Amniotic epithelial cell (primary cell): ENCODE measurements around the gene LST1.

ENCODE experiments used
- DNase-seq: peaks from one replicate; pipeline ENCODE4 v3.0.0-alpha.2; 2010; ENCODE audit warnings: low read depth

The LST1 gene

DNA sequence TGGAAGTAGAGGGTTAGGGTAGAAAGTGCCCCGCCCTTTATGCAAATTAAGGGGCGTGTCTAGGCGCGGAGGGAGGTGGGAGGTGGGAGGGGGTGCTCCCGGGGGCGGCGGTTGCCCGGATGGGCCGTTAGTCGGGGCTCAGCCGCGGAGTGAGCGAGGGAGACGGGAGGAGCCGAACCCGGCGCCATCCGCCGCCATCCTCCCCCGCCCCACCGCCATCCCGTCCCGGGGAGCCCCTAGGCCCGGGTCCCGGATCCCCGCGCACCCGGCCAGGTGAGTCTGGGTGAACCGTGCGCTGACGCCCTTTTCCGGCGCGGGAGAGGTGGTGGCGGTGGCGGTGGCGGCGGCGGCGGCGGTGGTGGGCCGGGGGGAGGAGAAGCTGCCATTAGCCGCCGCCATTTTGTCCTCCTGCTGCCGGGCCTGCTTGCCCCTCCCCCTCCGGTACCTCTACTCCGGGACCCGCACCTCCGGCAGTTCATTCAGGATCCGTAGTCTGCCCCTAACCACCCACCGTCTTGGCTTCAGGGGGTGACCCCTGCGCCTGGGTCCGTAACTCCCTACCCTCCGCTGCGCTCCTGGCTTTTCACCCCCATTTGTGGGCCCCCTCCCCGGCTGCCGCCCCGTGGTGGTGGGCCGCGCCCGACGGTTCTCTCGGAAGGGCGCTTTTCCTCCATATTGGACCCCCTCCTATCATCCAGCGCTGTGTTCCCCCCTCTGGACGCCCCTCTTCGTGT, 34.7 kb downstream of the LST1 start, which contains the start of gene PRRC2A:
PRRC2A (plus strand) TSS at position 130 of the 734 bp plus-strand sequence. CDS start 2,075 bp downstream, outside the sequence.
- DNase-seq = no peak

DNA sequence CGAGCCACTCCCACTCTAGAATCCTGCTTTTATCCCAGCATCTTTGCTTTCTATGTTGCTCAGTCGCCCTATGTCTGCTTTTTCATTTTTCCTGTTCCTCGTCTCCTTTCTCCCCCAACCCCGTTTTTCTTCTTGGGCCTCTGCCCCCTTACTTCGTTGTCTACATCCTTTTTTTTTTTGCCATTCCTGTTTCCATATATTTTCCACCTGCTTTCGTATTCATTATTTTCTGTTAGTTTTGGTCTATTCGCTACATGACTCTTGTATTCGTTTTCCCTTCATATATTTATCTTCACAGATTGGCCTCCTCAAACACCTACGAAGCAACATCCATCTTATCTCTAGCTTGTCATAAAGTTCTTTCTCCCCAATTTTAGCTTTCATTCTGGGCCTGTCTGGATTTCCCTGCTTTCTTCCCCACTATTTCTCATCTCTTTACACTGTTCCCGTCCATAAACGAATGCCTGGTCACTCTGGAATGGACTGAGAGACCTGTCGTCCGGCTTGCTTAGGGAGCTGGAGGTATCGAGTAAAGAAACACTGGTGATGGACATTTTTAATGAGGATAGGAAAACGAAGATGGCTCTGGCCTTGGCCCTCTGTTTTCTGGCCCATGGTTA, 35.4 kb downstream of the LST1 start:
- no peak for DNase-seq

DNA sequence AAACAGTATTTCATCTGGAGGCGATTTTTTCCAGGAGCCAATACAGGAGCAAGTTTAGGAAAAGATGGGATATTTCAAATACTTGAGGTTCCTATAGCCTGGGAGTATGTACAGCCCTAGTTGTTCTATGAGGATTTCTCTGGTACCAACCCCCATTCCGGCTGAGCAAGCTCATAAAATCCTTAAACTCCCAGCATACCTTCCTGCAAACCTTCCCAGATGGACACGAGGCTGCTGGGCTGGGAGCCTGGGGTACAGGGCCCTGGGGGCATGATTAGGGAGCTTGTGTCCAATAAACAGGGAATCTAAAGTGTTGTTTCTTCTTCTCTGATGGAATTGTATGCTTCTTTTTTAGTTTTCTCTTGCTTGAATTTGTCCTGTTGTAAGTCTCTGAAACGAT, 35.9 kb downstream of the LST1 start:
- DNase-seq = no peak

DNA sequence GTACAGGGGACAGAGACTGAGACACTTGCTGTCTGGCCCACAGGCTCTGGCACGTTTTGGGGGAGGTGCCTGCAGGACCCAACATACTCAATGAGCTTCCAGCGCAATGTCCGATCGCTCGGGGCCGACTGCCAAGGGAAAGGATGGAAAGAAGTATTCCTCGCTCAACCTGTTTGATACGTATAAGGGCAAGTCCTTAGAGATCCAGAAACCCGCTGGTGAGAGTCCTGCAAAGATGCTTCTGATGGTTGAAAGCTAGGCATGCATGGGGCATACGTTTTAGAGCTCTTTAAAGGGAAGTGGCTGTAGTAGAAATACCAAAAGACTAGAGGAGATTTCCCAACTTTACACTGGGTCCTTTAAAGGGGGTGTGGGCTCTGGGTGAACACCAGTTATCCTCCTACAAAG, 36.6 kb downstream of the LST1 start:
- peak; percentile 15 for DNase-seq

DNA sequence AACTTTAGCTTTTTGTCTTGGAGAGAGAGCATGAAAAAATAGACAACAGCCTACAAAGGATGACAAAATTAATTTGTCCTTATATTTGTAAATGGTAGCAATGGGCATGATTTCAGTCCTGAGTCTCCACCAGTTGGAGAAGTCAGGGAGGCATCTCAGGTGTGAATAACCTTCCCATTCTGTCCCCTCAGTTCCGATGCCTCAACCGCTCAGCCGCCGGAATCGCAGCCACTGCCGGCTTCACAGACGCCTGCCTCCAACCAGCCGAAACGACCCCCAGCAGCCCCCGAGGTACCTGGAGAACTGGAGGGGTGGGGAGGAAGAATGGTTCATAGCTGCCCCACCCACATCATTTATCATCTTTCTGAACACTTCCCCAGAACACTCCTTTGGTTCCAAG, 38.0 kb downstream of the LST1 start:
- DNase-seq = no peak

DNA sequence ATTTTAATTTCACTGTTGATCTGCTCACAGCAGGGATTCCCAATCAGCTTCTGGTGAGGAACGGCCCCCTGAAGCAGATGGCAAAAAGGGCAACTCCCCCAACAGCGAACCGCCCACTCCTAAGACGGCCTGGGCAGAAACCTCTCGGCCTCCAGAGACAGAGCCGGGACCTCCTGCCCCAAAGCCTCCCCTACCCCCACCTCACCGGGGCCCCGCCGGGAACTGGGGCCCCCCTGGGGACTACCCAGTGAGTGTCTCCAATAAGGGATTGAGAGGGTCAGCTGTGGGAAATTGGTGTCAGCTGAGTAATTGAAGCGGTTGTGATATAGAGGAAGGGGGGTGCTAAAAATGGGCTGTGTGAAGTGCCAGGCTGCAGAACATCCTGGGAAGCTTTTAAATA, 40.9 kb downstream of the LST1 start:
- DNase-seq = no peak

DNA sequence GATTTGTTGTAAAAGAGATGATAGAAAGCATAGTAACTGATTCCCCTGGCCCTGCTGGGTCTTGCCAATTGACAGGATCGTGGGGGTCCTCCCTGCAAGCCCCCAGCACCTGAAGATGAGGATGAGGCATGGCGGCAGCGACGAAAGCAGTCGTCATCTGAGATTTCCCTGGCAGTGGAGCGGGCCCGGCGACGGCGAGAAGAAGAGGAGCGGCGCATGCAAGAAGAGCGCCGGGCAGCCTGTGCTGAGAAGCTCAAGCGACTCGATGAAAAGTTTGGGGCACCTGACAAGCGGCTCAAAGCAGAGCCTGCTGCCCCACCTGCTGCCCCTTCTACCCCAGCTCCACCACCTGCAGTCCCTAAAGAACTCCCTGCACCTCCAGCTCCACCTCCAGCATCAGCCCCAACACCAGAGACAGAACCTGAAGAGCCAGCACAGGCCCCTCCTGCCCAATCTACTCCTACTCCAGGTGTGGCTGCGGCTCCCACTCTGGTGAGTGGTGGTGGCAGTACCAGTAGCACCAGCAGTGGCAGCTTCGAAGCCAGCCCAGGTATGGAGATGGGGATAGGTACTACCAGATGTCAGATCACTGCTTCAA, 41.7 kb downstream of the LST1 start:
- no peak for DNase-seq

DNA sequence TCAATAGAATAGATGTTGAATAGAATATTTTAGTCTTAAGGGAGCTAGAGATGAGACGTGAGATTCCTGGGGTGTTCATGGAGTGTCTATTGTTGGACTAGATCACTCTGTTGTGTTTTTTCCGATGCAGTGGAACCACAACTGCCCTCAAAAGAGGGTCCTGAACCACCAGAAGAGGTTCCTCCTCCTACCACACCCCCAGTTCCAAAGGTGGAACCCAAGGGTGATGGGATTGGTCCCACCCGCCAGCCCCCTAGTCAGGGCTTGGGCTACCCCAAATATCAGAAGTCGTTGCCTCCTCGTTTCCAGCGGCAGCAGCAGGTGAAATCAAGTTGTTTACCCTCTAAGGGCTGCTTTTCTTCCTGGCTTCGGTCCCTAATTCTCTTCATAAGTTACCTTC, 42.9 kb downstream of the LST1 start:
- DNase-seq = no peak

DNA sequence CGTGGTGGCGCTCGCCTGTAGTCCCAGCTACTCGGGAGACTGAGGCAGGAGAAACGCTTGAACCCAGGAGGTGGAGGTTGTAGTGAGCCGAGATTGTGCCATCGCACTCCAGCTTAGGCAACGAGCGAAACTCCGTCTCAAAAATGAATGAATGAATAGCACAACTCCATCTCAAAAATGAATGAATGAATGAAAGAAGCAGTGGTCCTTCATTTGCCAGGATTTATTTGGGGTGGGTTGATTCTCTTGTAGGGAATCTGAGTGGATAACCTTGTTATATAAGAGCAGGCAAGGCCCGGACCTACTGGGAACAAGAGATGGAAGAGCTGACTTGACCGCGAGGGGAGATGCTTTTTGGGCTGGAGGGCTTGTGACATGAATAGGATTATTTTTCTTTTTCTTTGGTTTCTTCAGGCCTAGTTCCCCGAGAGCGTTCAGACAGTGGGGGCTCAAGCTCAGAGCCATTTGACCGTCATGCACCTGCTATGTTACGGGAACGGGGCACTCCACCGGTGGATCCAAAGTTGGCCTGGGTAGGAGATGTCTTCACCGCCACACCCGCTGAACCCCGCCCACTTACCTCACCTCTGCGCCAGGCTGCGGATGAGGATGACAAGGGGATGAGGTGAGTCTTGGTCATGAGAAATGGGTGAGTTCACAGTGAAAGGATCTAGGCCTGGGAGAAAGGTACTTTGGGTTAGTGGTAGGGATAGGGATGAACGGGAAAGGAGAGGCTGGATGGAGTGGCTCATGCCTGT, 44.3 kb downstream of the LST1 start:
- DNase-seq = no peak

DNA sequence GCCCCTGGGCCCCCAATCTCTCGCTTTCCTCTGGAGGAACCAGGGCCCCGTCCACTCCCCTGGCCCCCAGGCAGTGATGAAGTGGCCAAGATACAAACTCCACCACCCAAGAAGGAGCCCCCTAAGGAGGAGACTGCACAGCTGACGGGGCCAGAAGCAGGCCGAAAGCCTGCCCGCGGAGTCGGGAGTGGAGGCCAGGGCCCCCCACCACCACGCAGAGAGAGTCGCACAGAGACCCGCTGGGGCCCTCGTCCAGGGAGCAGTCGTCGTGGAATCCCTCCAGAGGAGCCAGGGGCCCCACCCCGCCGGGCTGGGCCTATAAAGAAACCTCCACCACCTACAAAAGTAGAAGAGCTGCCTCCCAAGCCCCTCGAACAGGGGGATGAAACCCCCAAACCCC, 45.1 kb downstream of the LST1 start:
- DNase-seq = no peak

DNA sequence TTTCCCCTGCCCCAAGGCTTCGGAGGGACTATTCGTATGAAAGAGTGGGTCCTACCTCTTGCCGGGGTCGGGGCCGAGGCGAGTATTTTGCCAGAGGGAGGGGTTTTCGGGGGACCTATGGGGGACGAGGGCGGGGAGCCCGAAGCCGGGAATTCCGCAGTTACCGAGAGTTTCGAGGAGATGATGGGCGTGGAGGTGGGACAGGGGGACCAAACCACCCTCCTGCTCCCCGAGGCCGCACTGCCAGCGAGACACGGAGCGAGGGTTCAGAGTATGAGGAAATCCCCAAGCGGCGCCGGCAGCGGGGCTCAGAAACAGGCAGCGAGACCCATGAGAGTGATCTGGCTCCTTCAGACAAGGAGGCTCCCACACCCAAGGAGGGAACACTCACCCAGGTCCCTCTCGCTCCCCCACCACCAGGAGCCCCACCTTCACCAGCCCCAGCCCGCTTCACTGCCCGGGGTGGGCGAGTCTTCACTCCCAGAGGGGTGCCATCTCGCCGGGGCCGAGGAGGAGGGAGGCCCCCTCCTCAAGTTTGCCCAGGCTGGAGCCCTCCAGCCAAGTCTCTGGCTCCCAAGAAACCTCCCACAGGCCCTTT, 45.7 kb downstream of the LST1 start:
- DNase-seq = no peak

DNA sequence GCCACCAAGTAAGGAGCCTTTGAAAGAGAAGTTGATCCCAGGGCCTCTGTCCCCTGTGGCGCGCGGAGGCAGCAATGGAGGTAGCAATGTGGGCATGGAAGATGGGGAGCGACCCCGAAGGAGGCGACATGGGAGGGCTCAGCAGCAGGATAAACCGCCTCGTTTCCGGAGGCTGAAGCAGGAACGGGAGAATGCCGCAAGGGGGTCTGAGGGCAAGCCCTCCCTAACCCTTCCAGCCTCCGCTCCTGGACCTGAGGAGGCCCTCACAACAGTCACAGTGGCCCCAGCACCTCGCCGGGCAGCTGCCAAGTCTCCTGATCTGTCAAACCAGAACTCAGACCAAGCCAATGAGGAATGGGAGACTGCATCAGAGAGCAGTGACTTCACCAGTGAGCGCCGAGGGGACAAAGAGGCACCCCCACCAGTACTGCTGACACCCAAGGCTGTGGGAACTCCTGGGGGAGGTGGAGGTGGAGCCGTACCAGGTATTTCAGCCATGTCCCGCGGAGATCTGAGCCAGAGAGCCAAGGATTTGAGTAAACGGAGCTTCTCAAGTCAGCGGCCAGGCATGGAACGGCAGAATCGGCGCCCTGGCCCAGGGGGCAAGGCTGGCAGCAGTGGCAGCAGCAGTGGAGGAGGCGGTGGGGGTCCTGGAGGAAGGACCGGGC, 46.3 kb downstream of the LST1 start:
- no peak for DNase-seq

DNA sequence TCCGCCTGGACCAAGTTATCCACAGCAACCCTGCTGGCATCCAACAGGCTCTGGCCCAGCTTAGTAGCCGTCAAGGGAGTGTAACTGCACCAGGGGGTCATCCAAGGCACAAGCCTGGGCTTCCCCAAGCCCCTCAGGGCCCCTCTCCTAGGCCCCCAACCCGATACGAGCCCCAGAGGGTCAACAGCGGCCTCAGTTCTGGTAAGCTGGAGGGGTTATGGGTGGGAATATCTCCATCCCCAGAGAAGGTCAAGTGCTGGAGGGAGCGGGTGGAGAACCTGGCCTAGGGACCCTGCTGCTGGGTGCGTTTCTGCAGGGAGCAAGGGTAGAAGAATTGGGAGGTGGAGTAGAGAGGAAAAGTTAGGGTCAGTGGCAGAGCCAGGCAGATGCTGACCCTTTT, 47.4 kb downstream of the LST1 start:
- no peak for DNase-seq

DNA sequence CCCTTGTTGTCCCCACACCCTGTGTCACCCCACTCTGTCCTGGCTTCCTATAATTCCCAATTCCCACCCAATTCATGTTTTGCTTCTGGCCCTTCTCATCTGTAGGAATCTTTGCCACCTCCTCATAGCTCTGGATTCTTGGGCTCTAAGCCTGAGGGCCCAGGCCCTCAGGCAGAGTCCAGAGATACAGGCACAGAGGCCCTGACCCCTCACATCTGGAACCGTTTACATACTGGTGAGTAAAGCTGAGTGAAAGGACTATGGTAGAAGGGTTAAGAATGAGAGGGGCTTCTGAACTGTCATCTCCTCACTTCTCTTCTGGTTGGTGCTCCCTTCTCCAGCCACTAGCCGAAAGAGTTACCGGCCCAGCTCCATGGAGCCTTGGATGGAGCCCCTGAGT, 48.1 kb downstream of the LST1 start:
- DNase-seq = no peak

DNA sequence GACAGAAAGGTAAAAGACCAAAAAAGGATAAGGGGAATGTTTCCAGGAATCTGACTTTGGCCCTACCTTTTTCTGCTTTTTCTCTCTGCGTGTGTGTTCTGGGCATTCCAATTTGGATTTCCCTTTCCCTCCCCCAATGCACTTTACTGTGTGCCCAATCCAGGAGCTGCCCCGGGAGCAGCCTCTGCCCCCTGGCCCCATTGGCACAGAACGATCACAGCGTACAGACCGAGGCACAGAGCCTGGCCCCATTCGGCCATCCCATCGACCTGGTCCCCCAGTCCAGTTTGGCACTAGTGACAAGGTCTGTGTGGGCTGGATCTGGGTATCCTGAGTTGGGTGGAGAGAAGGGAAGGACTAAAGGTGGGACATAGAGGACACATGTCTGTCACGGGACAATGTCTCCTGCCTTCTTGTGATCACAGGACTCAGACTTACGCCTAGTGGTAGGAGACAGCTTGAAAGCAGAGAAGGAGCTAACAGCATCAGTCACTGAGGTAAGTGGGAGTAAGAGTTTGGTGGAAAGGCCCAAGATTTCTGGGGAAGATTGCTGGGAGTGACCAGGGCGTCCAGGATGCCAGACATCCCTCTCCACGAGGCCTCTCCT, 49.0 kb downstream of the LST1 start:
- no peak for DNase-seq

DNA sequence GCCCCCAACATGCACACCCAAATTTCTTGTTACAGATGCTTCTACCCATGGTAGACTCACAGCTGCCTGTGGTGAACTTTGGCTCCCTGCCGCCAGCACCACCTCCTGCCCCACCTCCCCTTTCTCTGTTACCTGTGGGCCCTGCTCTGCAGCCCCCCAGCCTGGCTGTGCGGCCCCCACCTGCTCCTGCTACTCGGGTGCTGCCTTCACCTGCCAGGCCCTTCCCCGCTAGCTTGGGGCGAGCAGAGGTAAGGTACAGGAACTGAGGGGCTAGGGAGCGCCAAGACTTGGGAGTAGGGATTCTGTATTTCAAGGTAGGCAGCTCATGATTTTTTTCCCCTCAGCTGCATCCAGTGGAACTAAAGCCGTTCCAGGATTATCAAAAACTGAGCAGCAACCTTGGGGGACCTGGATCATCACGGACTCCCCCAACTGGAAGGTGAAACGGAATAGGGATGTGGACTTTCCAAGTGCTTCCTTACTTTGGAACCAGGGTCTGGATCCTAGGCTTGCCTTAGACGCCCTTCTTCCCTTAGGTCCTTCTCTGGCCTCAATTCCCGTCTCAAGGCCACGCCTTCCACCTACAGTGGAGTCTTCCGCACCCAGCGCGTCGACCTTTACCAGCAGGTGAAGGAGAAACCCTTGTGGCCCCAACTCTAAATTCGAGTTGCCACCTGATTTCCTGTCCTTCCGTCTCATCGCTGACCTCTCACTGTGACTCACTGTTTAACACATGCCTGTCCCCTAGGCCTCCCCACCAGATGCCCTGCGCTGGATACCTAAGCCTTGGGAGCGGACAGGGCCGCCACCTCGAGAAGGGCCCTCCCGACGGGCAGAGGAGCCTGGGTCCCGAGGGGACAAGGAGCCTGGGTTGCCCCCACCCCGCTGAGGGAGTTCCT, 50.9 kb downstream of the LST1 start:
- no peak for DNase-seq
